NT2/D1 (cell line): Measurements from ENCODE around the gene CENPA.

Experiments
- SUZ12 ChIP-seq: IDR thresholded peaks from 2 replicates; pipeline ENCODE4 v1.6.1; 2011; ENCODE audit not compliant: insufficient read length, insufficient read depth; ENCODE audit errors: extremely low read depth
- YY1 ChIP-seq: IDR thresholded peaks from 2 replicates; pipeline ENCODE4 v1.6.1; 2011; ENCODE audit not compliant: insufficient read length, insufficient read depth
- ZNF274 ChIP-seq: IDR thresholded peaks from 2 replicates; pipeline ENCODE4 v1.6.1; 2011; ENCODE audit warnings: mild to moderate bottlenecking, low read depth, low read length

DNA sequence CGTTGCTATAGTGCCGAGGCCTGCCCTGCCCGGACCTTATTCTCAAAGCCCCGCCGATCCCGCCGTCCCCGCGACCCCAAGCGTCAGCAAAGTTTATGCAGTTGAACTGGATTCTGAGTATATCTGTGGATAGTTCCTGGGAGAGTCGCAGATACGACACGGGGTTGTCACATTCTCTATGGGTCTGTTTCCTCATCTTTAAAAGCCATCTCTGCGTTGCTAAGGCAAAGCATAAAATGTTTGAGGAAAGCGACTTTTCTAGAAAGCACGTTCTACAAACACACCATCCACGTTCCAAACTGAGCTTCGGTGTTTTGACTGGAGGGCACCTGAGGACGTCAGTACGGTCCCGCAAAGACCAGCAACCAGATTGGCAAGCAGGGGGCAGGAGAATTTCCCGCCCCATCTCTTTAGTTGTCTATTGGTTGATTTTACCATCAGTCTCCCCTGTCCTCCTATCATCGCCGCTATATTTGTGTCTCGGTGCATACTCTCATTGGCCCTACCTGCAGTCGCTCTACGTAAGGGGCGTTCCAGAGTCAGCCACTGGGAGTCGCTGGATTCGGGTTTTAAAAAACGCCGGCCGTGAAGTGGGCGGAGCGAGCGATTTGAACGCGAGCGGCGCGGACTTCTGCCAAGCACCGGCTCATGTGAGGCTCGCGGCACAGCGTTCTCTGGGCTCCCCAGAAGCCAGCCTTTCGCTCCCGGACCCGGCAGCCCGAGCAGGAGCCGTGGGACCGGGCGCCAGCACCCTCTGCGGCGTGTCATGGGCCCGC is at the start of gene CENPA:
- no peak for TF ChIP-seq ZNF274
- TF ChIP-seq YY1: no peak
- no peak for TF ChIP-seq SUZ12
